ENCODE measurements around the gene ACACB.

ACACB gene

GRCh38 chr12:109115758-109116610 is at the start of gene ACACB:
ACACB (plus strand) TSS chr12:109116587; CDS start chr12:109139406, 22,819 bp downstream.
- no peak for DNase-seq (ENCODE audit: low spot score)
- no peak for TF ChIP-seq CTCF (IDR thresholded peaks at IDR 0.05; ENCODE audit: extremely low read depth, missing control alignments)

GRCh38 chr12:109069307-109070271 is 46.8 kb upstream of the ACACB start:
- TF ChIP-seq CTCF (IDR thresholded peaks at IDR 0.05; ENCODE audit: extremely low read depth, missing control alignments), result no peak
- DNase-seq (ENCODE audit: low spot score), result no peak

GRCh38 chr12:109074866-109075265 is 41.5 kb upstream of the ACACB start:
- no peak for TF ChIP-seq CTCF (IDR thresholded peaks at IDR 0.05; ENCODE audit: extremely low read depth, missing control alignments)
- no peak for DNase-seq (ENCODE audit: low spot score)

GRCh38 chr12:109082751-109083150 is 33.6 kb upstream of the ACACB start:
- no peak for DNase-seq (ENCODE audit: low spot score)
- TF ChIP-seq CTCF (IDR thresholded peaks at IDR 0.05; ENCODE audit: extremely low read depth, missing control alignments), result no peak

GRCh38 chr12:109084425-109084824 is 32.0 kb upstream of the ACACB start:
- no peak for TF ChIP-seq CTCF (IDR thresholded peaks at IDR 0.05; ENCODE audit: extremely low read depth, missing control alignments)
- no peak for DNase-seq (ENCODE audit: low spot score)

GRCh38 chr12:109085590-109085989 is 30.8 kb upstream of the ACACB start:
- DNase-seq (ENCODE audit: low spot score), result no peak

More at GRCh38 chr12:109085590-109085989, 30.8 kb upstream of the ACACB start:
- TF ChIP-seq CTCF (IDR thresholded peaks at IDR 0.05; ENCODE audit: extremely low read depth, missing control alignments), result no peak

All from GM20000 (cell line).